Measurements from ENCODE around the gene EMP1. TPM values are rescaled to one million over a fixed set of nuclear protein-coding genes. Genes with fewer than 3 reads are reported as not detected.

EMP1 gene
- polyA plus RNA-seq, 3 donors, result 2.7 to 6.3 (median 3.1) TPM

GRCh38 chr12:13209436-13210235 is 13.1 kb downstream of the EMP1 start:
- Mint-ChIP-seq H3K27ac (peak overlapping the region in 5 of 7 donors; percentile 61 to 90 (median 77)), H3K27me3 (ENCODE audit: low read depth in 3 of 3) (peaks cover 2 to 7% (median 7%) of the 10 kb centered on the region in 3 donors), H3K4me3 (no peak overlapping the region), H3K9me3 (no peaks in the 10 kb centered on the region), H3K36me3 (peaks cover 0 to 4% of the 10 kb centered on the region in 2 donors), H3K4me1 (peaks cover 37% of the 10 kb centered on the region)
- Histone ChIP-seq H4K20me1 (ENCODE audit: insufficient read depth, low read length) (no peaks in the 10 kb centered on the region), H3K9me3 (replicated peaks in 1 of 2; ENCODE audit: control insufficient read depth in 1 of 2, insufficient read depth in 1 of 2, low read length in 2 of 2) (no peaks in the 10 kb centered on the region), H2AFZ (ENCODE audit: insufficient read depth, low read depth, low read length, poor library complexity, severe bottlenecking) (no peak overlapping the region), H3K9ac (ENCODE audit: insufficient read depth, low read length, poor library complexity, severe bottlenecking) (no peak overlapping the region), H3K27ac (ENCODE audit: low read depth in 1 of 2, low read length in 2 of 2) (peak overlapping the region in 1 of 2 donors; percentile 21), H3K36me3 (replicated peaks in 1 of 2; ENCODE audit: control insufficient read depth in 1 of 2, insufficient read depth in 2 of 2, low read length in 2 of 2) (peaks cover 0 to 9% of the 10 kb centered on the region in 2 donors), H3K4me2 (replicated peaks; ENCODE audit: extremely low read depth, low read length, poor library complexity, severe bottlenecking) (no peak overlapping the region), H3K4me1 (ENCODE audit: control insufficient read depth in 1 of 2, insufficient read depth in 2 of 2, low read length in 2 of 2) (peaks cover 25 to 27% of the 10 kb centered on the region in 2 donors), H3K27me3 (ENCODE audit: control insufficient read depth in 2 of 2, insufficient read depth in 2 of 2, low read length in 2 of 2) (no peaks in the 10 kb centered on the region), H3K79me2 (ENCODE audit: insufficient read depth, low read length) (no peaks in the 10 kb centered on the region), H3K4me3 (replicated peaks in 1 of 3; ENCODE audit: low read depth in 2 of 3, low read length in 3 of 3) (no peak overlapping the region)
- DNase-seq, result peak; percentile 32 to 59 (median 36)
- TF ChIP-seq, protein P1, sequence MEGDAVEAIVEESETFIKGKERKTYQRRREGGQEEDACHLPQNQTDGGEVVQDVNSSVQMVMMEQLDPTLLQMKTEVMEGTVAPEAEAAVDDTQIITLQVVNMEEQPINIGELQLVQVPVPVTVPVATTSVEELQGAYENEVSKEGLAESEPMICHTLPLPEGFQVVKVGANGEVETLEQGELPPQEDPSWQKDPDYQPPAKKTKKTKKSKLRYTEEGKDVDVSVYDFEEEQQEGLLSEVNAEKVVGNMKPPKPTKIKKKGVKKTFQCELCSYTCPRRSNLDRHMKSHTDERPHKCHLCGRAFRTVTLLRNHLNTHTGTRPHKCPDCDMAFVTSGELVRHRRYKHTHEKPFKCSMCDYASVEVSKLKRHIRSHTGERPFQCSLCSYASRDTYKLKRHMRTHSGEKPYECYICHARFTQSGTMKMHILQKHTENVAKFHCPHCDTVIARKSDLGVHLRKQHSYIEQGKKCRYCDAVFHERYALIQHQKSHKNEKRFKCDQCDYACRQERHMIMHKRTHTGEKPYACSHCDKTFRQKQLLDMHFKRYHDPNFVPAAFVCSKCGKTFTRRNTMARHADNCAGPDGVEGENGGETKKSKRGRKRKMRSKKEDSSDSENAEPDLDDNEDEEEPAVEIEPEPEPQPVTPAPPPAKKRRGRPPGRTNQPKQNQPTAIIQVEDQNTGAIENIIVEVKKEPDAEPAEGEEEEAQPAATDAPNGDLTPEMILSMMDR (IDR thresholded peaks at IDR 0.05), result no peak
- 11% methylated on average over 1 of the region's 7 CpGs for WGBS (ENCODE audit: insufficient coverage)
- intact Hi-C loops (cut with micrococcal nuclease), result loop anchor here (5.0 to 10.0 kb wide), 5 partner anchors 55 to 292 kb away; partner anchors contain the start of gene HEBP1 (in 1 of the 2)

DNA sequence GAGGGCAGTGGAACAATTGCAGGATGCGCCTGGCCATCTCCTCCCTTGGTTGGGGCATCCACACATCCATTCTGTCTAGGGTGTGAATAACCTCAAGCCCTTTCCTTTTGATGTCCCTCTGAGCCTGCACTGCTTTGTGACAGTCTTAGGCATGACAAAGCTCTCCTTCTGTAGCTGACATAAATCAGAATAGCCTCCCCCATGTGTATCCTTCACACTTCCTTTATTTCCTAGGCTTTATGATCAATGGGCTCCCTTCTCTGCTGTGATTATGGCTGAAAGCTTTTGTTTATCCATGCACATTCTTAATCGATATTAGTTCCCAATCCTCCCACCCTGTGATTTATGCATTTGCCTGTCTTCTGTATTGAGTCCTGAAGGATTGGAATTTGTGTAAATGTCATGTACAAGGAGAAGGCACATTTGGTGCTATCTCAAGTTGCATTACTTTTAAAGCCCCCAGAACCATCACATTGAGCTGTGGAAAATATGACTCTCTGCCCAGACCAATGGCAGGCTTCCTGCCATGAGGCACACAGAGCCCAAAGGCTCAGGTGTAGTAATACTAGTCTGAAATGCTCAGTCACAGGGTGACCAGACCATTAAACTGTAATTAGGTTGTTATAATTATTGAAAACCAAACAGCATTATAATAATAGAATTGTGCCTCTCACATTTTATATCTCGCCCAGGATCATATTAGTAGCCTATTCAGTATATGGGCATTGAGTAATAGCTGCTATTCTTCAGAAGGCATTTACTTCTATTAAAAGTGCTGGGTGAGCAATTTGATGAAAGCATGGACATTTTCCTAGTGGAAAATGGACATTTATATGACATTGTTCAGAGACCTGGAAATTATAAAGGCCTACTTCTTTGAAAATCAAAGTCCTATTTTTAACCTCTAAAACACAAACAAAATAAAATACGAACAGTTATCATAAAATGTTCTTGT is 14.0 kb downstream of the EMP1 start:
- Histone ChIP-seq H4K20me1 (ENCODE audit: insufficient read depth, low read length) (no peaks in the 10 kb centered on the region), H3K36me3 (replicated peaks in 1 of 2; ENCODE audit: control insufficient read depth in 1 of 2, insufficient read depth in 2 of 2, low read length in 2 of 2) (peaks cover 0 to 9% of the 10 kb centered on the region in 2 donors), H3K79me2 (ENCODE audit: insufficient read depth, low read length) (no peaks in the 10 kb centered on the region), H3K27me3 (ENCODE audit: control insufficient read depth in 2 of 2, insufficient read depth in 2 of 2, low read length in 2 of 2) (no peaks in the 10 kb centered on the region), H3K9ac (ENCODE audit: insufficient read depth, low read length, poor library complexity, severe bottlenecking) (no peak overlapping the region), H3K27ac (ENCODE audit: low read depth in 1 of 2, low read length in 2 of 2) (no peak overlapping the region), H3K4me2 (replicated peaks; ENCODE audit: extremely low read depth, low read length, poor library complexity, severe bottlenecking) (no peak overlapping the region), H3K9me3 (replicated peaks in 1 of 2; ENCODE audit: control insufficient read depth in 1 of 2, insufficient read depth in 1 of 2, low read length in 2 of 2) (no peaks in the 10 kb centered on the region), H3K4me3 (replicated peaks in 1 of 3; ENCODE audit: low read depth in 2 of 3, low read length in 3 of 3) (no peak overlapping the region), H2AFZ (ENCODE audit: insufficient read depth, low read depth, low read length, poor library complexity, severe bottlenecking) (no peak overlapping the region), H3K4me1 (ENCODE audit: control insufficient read depth in 1 of 2, insufficient read depth in 2 of 2, low read length in 2 of 2) (peaks cover 25 to 27% of the 10 kb centered on the region in 2 donors)
- DNase-seq, result no peak
- Mint-ChIP-seq H3K27me3 (ENCODE audit: low read depth in 3 of 3) (peaks cover 2 to 11% (median 7%) of the 10 kb centered on the region in 3 donors), H3K36me3 (peaks cover 0 to 7% of the 10 kb centered on the region in 2 donors), H3K4me3 (no peak overlapping the region), H3K9me3 (no peaks in the 10 kb centered on the region), H3K4me1 (peaks cover 37% of the 10 kb centered on the region), H3K27ac (peak overlapping the region in 1 of 7 donors; percentile 59)
- intact Hi-C loops (cut with micrococcal nuclease), result loop anchor here (5.0 kb wide), 3 partner anchors 208 to 293 kb away; partner anchors contain the start of gene HEBP1 (in 1 of the 2)
- 100% methylated on average over 1 of the region's 4 CpGs for WGBS (ENCODE audit: insufficient coverage)
- TF ChIP-seq, protein P1 (IDR thresholded peaks at IDR 0.05), result no peak

Measured in CD14-positive monocyte (primary cell).